ENCODE results near the gene SPINT1.

Gene SPINT1, protein sequence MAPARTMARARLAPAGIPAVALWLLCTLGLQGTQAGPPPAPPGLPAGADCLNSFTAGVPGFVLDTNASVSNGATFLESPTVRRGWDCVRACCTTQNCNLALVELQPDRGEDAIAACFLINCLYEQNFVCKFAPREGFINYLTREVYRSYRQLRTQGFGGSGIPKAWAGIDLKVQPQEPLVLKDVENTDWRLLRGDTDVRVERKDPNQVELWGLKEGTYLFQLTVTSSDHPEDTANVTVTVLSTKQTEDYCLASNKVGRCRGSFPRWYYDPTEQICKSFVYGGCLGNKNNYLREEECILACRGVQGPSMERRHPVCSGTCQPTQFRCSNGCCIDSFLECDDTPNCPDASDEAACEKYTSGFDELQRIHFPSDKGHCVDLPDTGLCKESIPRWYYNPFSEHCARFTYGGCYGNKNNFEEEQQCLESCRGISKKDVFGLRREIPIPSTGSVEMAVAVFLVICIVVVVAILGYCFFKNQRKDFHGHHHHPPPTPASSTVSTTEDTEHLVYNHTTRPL

DNA sequence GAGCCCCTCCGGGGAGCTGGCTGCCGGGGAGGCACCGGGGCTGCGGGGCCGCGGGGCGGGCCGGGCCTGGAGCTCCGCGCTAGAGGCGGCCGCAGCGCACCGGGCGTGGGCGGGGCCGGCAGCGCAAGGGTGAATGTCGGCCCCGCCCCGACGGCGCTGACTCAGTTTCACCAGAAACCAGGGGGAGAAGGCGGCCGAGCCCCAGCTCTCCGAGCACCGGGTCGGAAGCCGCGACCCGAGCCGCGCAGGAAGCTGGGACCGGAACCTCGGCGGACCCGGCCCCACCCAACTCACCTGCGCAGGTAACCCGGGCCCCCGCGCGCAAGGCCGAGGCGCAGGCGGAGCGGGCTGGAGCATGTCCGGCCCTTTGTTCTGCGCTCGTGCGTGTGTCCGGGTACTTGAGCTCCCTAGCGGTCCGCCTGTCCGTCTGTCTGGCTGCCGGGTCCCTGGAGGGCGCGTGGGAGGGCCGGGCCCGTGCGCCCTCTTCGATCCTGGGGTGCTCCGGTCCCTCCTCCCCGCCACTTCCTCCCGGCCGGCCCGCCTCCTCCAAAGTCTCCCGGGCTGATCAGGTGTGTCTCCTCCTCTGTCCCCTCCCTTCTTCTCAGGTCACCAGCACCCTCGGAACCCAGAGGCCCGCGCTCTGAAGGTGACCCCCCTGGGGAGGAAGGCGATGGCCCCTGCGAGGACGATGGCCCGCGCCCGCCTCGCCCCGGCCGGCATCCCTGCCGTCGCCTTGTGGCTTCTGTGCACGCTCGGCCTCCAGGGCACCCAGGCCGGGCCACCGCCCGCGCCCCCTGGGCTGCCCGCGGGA is at the start of gene SPINT1:
Gene SPINT1 (plus strand): TSS at position 164 of the 811 bp plus-strand sequence. CDS start 507 bp downstream, at position 671.
- peak; percentile 22 for DNase-seq

DNA sequence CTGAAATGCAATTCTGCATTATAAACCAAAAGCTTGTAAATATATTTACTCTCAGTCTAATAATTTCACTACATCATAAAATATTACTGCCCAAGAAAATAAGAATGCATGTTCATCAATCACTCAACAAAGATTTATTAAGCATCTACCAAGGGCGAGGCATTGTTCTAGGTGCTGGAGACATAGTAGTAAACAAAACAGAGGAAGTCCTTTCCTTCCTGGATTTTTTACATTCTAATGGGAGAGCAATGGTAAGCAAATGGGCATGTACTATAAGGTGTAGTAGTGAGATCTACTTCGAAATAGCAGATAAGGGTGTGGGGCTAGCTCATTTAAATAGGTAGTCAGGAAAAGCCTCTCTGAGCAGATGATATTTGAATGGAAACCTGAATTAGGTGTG is 47.8 kb upstream of the SPINT1 start:
- no peak for DNase-seq

DNA sequence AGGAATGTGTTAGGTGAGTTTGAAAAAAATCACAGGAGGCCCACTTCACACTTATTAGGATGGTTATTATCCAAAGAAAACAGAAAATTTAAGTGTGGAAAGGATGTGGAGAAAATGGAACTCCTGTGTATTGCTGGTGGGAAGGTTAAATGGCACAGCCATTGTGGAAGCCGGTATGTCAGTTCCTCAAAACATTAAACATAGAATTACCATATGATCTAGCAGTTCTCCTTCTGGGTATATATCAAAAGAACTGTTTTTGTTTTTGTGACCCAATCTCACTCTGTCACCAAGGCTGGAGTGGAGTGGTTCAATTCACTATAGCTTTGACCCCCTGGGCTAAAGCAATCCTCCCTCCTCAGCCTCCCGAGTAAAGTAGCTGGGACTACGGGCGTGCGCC is 47.3 kb upstream of the SPINT1 start:
- DNase-seq = no peak

DNA sequence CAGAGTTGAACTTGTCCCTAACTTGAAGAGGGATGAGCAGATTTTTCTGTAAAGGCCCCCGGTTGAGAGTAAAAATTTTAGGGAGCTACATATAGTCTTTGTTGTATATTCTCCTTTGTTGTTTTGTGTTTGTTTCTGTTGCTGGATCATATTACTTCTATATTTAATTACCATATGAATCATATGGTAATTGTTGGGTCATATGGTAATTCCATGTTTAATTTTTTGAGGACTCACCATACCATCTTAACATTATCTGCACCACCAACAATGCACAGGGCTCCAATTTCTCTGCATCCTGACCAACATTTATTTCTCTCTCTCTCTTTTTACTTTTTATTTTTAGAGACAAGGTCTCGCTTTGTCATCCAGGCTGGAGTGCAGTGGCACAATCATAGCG is 44.3 kb upstream of the SPINT1 start:
- DNase-seq = no peak

DNA sequence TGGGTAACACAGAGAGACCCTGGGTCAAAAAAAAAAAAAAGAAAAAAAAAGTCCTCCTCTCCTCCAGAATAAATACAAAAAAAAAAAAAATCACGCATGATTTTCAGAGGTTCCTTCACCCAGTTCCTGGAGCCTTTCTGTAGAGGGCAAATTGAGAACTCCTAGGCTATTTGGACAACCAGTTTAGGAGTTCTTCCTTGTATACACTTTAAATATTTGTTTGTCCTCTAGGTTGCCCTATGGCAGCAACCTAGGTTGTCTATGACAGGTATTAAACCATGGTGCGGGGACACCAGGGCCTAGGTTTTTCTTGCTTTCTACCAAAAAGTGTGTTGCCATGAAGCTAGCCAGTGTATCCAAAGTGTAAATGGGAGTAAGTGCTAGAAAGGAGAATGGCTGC is 40.8 kb upstream of the SPINT1 start:
- DNase-seq = no peak

DNA sequence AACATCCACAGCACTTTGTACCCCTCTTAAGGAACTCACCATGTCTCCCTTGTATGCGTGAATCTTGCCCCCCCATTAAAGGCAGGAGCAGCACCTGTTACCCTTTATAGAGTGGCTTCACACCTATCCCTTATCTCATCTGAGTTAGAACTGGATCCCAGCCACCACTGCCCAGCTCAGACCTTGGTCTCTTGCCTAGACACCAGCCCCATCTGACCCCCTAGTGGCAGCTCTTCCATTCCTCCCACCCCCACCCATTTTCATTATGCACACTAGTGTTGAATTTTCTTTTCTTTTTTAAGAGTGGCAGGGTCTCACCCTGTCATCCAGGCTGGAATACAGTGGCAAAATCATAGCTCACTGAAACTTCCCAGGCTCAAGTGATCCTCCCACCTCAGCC is 40.2 kb upstream of the SPINT1 start:
- no peak for DNase-seq

DNA sequence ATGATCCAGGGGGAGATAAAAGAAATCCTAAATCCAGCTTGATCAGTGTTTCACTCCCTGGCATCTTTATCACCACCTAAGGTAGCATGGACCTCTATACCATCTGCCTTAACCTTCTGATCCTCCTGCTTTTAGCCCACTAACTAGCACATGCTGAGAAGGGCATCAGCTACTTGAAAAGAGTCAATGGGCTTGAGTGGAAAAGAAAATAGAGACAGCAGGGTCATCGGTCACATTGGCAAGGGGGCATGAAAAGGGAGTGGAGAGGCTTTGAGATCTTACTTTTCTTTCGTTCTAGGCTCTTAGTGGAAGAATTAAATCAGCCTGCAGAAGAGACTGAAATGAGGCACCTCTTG is 37.2 kb upstream of the SPINT1 start:
- DNase-seq = no peak

DNA sequence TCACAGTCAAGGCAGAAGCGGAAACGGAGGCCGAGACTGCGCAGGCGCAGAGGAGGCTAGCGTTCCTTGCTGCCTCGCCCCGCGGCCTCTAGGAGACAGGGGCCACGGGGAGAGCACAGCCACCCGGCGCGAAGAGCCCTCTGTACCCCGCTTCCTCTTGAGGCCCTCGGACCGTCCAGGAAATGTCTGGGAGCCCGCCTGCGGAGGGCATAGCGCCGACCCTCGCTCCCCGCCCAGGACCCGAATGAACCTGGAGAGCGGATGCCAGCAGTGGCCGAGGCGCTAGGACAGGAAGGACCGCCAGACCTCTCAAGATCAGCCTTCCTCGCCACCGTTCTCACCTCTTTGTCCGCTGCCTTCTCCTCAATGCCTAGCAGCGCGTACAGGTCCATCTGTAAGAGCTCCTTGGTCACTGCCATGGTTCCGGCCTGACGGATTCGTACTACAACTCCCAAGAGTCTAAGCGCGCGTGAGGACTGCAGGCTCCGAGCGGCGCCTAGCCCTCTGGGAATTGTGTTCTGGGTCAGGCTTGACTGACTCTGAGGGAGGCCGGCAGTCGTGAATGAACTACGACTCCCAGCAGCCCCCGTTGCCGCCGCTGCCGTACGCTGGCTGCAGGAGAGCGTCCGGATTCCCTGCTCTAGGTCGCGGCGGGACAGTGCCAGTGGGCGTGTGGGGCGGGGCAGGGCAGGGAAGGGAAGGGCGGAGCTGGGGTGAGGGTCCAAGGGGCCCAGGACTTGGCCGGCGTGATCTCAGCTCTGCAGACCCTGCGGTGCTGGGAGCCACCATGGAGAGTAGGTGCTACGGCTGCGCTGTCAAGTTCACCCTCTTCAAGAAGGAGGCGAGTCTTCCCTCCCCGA is 36.6 kb upstream of the SPINT1 start, which contains the start of the genes DNAJC17 and ZFYVE19:
Gene DNAJC17 (minus strand): TSS at position 446 of the 860 bp plus-strand sequence. CDS start 27 bp downstream, at position 419.
Gene ZFYVE19 (plus strand): TSS at position 62 of the 860 bp plus-strand sequence. CDS start 501 bp downstream, at position 563.
- peak; percentile 94 for DNase-seq

DNA sequence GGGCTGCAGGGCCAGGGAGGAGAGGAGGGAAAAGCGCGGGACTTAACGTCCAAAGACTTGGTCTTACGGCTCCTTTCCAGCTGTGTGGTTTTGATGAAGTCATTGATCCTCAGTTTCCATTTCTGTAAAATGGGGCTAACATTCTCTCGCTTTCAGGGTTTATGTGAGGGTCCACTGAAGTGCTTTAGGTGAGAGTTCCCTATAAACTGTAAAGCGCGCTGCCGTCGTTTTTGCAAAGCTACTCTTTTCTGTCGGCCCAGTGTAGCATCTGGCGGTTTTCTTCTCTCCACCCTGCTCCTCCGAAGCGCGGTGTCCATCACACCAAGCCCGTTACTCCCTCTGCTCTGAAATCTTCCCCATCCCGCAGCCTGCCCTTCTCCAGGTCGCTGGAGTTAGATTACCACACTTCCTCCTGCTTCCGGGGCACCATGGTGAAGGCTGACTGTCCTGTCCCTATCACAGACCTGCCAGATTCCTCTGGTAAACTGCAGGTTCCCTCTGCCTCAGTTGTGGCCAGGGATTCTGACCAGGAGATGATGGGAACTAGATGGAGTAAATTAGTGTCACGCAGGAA is 35.9 kb upstream of the SPINT1 start:
- DNase-seq = no peak

DNA sequence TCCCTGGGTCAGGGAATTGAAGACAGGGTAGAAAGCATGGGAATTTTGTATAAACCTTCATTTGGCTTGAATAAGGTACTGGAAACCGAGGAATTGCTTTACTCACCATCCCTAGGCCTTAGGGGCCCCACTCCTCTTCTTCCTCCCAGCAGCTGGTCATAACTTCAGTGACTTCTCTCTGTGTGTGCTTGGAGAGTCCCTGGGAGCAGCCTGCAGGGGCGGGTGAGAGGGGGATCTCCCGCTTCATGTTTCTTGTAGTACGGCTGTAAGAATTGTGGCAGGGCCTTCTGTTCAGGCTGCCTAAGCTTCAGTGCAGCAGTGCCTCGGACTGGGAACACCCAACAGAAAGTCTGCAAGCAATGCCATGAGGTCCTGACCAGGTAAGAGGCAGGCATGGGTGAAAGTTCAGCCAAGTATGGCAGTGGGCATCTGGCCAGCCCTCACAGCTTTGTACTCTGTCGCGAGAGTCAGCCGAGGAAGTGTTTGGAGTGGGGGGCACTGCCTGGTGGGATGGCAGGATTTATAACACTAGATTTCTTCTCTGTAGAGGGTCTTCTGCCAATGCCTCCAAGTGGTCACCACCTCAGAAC is 34.9 kb upstream of the SPINT1 start:
- DNase-seq = no peak

DNA sequence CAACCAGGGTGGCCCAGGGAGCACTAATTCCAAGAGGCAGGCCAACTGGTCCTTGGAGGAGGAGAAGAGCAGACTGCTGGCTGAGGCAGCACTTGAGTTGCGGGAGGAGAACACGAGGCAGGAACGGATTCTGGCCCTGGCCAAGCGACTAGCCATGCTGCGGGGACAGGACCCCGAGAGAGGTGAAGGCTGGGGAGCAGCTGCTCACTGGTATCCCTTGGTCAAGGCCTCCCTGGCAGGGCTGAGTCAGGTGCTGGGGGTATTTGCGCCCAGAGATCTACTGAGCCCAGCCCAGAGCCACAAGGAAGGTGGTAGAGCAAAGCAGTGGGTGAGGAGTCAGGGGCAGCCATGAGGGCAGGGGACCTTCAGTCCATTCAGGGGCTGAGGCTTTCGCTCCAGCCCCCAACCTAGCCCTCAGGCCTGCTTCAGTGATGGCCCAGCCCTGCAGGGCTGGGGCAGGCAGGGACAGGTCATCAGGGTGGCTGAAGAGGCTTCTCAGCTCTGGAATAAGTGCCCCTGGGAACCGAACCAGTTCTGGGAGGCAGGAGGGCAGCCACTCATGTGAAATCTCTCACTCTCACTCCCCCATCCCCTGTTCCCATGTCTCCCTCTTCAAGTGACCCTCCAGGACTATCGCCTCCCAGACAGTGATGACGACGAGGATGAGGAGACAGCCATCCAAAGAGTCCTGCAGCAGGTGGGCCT is 31.0 kb upstream of the SPINT1 start:
- DNase-seq = no peak

DNA sequence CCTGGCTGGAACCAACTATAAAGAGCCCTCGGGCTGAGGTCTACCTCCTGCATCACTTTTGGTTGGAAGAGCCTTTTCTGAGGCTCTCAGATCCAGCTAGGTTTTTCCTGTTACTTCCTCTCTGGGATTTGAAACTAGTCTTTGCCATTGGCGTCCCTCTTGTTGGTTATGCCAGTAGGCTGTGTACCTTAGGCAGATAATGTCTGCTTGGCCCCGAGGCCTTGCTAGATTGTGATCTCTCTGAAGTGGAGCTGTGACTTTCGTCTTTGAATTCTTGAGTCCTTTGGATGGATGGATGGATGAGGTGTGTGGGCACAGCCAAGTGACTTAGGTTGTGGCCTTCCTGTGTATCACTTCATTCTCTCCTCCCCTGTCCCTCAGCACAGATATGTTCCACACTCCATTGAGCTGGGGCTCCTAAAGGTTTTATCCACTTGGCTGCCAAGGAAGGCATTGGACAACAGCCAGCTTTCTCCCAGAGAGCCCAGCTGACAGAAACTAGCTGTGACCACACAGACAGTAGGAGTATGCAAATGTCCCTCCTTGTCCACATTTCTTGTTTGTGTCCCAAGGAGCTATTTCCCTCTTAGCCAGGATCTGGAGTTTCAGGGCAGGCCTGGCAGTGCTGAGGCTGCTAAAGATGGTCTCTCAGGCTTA is 28.7 kb upstream of the SPINT1 start:
- DNase-seq = no peak

DNA sequence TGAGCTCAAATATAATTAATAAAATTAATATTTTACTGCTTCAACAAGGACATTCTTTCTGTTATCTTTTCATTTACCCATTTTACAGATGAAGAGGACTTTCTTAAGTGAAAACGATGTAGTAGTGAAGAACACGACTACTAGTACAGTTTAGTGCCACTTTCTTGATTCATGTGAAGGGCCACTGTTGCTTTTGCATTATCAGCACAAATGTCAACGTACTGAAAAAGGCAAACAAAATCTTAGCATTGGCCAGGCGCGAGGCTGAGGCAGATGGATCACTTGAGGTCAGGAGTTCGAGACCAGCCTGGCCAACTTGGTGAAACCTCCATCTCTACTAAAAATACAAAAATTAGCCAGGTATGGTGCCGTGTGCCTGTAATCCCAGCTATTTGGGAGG is 24.8 kb upstream of the SPINT1 start:
- no peak for DNase-seq

DNA sequence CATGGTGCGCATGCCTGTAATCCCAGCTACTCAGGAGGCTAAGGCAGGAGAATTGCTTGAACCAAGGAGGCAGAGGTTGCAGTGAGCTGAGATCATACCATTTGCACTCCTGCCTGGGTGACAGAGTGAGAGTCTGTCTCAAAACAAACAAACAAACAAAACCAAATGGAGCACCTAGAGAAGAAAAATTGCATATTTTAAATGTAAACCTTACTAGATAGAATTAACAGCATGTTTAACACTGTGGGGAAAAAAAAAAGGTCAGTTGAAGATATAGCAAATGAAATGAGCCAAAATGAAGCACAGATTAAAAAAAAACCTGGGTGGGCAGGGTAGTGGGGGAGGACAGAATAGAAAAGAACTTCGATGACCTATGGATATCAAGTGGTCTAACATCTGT is 22.7 kb upstream of the SPINT1 start:
- DNase-seq = no peak

DNA sequence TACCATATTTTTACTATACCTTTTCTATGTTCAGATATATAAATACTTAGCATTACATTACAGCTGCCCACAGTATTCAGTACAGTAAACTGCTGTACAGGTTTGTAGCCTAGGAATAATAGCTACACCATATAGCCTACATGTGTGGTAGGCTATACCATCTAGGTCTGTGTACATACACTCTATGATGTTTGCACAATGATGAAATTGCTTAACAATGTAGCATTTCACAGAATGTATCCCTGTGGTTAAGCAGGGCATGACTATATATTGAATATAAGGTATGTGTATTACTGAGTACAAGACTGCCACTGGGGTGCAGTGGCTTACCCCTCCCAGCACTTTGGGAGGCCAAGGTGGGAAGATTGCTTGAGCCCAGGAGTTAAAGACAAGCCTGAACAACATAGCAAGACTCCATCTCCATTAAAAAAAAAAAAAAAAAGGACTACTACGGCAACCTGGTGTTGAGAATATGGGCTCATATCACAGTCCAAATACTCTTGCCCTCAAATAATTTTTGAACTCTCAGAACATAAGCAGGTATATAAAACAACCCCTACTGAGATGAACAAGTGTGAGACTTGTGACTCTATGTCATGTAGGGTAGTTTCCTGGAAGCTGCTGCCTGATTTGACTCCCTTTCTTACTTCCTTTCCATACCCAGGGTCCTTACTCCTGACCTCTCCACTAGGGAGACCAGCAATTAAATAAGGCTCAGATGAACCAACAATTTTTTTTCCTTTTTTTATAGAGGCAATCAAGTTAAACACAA is 20.1 kb upstream of the SPINT1 start:
- no peak for DNase-seq

DNA sequence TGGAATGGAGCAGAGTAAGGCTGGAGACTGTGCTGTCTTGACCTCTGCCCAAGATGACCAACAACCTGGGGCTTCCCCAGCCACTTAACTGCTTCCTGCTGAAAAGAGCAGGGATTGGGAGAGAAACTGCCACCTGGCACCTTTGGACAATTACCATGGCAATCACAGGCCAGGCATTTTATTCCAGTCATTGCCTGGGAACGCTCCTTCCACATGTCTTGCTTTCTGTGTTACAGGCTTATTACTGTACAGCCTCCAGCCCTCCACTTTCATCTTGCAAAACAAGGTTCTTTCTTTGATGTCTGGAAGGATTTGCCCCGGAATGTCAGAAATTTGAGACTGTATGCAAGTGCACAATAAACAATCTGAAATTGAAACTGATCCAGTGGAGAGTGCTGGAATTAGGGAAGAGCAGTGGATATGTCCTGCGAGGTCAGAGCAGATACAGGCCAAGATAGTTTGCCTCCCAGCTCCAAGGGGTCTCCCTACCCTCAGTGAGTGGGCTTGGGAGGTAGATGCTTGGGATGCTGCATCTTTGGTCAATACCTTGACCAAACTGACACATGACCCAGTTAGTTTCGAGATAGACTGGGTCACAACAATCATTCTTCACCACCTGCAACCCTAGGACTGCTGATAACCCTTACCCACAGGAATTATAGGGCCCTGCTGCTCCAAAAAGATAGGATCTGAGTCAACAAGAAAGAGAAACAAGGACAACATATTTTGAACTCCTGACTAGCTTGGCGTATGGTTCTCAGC is 18.0 kb upstream of the SPINT1 start:
- DNase-seq = no peak

DNA sequence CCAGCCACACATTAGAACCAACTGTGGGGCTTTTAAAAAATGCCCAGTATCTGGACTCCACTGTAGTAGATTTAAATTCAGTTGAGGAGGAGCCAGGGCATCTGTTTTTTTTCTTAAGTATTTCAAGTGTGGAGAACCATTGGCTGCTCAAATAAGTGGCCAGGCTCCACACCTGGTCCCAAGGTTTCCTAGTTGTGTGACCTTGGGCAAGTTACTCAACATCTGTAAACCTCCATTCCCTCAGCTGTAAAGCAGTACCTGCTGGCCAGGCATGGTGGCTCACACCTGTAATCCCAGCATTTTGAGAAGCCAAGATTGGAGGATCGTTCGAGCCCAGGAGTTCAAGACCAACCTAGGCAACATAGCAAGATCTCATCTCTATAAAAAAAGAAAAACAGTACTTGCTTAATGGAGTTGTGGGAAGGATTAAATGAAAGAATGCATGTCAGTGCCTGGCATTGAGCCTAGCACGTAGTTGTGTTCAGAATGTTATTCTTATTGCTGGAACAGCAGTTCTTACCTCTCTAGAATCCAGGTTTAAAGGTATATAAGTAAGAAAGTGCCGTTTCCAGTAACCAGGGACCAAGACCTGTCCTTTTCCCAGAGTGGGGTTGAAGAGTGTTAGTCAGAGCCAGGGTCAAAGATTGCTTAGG is 17.3 kb upstream of the SPINT1 start:
- DNase-seq = no peak

DNA sequence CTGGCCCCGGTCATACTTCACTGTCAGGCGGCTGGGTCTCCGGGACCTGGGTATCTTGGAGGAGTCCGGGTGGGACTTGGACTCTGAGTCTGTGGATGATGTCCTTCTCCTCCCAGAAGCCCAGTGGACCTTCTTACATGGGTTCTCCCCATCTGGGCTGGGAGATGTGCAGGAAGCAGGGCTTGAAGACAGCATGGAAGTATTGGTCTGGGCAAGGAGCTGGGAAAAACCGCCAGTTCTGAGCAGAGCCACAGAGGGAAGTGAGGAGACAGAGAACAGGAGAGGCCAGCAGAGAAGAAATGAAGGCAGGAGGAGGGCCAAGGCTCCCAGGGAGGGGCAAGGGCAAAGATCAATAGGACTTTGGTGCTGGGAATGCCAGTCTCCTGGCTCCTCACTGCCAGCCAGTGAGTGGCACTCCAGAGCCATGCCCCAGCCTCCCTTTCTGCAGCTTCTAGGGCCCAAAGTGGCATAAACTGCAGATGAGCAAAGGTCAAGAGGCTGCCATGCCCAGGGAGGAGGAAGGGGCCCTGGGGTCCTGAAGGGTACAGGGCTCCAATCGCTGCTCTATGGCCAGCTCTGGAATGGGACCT is 15.3 kb upstream of the SPINT1 start, which contains the start of gene PPP1R14D:
Gene PPP1R14D (minus strand): TSS at position 262 of the 590 bp plus-strand sequence. CDS start 67 bp downstream, at position 195.
- no peak for DNase-seq
